ENCODE measurements around the gene ARHGEF28.
A peak's percentile ranks its signal among the peaks of the same experiment; 100 is the strongest.

Gene ARHGEF28

GRCh38 chr5:73844165-73844564, 218.2 kb downstream of the ARHGEF28 start:
- Histone ChIP-seq H2AFZ (ENCODE audit: low read length, unreplicated experiment) (no peak overlapping the region), H3K79me2 (ENCODE audit: control insufficient read depth, insufficient read depth, low read length, unreplicated experiment) (no peaks in the 10 kb centered on the region), H3K4me1 (ENCODE audit: control insufficient read depth, insufficient read depth, low read length, unreplicated experiment) (no peaks in the 10 kb centered on the region), H3K27me3 (ENCODE audit: insufficient read depth, low read length) (no peaks in the 10 kb centered on the region), H3K36me3 (ENCODE audit: insufficient read depth, low read length) (peaks cover 15% of the 10 kb centered on the region), H3K27ac (ENCODE audit: low read depth, low read length) (no peak overlapping the region), H3K4me3 (ENCODE audit: low read depth, low read length) (no peak overlapping the region)

GRCh38 chr5:73851471-73852181, 225.6 kb downstream of the ARHGEF28 start:
- Histone ChIP-seq H3K36me3 (ENCODE audit: insufficient read depth, low read length) (peaks cover 28% of the 10 kb centered on the region), H2AFZ (ENCODE audit: low read length, unreplicated experiment) (no peak overlapping the region), H3K79me2 (ENCODE audit: control insufficient read depth, insufficient read depth, low read length, unreplicated experiment) (no peaks in the 10 kb centered on the region), H3K4me1 (ENCODE audit: control insufficient read depth, insufficient read depth, low read length, unreplicated experiment) (no peaks in the 10 kb centered on the region), H3K27me3 (ENCODE audit: insufficient read depth, low read length) (no peaks in the 10 kb centered on the region), H3K4me3 (ENCODE audit: low read depth, low read length) (no peak overlapping the region), H3K27ac (ENCODE audit: low read depth, low read length) (no peak overlapping the region)

GRCh38 chr5:73853091-73853490, 227.1 kb downstream of the ARHGEF28 start:
- Histone ChIP-seq H2AFZ (ENCODE audit: low read length, unreplicated experiment) (no peak overlapping the region), H3K4me1 (ENCODE audit: control insufficient read depth, insufficient read depth, low read length, unreplicated experiment) (peaks cover 4% of the 10 kb centered on the region), H3K79me2 (ENCODE audit: control insufficient read depth, insufficient read depth, low read length, unreplicated experiment) (no peaks in the 10 kb centered on the region), H3K36me3 (ENCODE audit: insufficient read depth, low read length) (peaks cover 36% of the 10 kb centered on the region), H3K27ac (ENCODE audit: low read depth, low read length) (no peak overlapping the region), H3K27me3 (ENCODE audit: insufficient read depth, low read length) (no peaks in the 10 kb centered on the region), H3K4me3 (ENCODE audit: low read depth, low read length) (no peak overlapping the region)

GRCh38 chr5:73856997-73857396, 231.0 kb downstream of the ARHGEF28 start:
- Histone ChIP-seq H3K27me3 (ENCODE audit: insufficient read depth, low read length) (no peaks in the 10 kb centered on the region), H3K4me3 (ENCODE audit: low read depth, low read length) (no peak overlapping the region), H3K79me2 (ENCODE audit: control insufficient read depth, insufficient read depth, low read length, unreplicated experiment) (no peaks in the 10 kb centered on the region), H3K4me1 (ENCODE audit: control insufficient read depth, insufficient read depth, low read length, unreplicated experiment) (peaks cover 15% of the 10 kb centered on the region), H3K27ac (ENCODE audit: low read depth, low read length) (no peak overlapping the region), H2AFZ (ENCODE audit: low read length, unreplicated experiment) (peak overlapping the region; percentile 33), H3K36me3 (ENCODE audit: insufficient read depth, low read length) (peaks cover 26% of the 10 kb centered on the region)

- H3K36me3 ChIP-seq (ENCODE audit: insufficient read depth, low read length), result peaks cover 26% of the 10 kb centered on the region
- peak overlapping the region; percentile 33 for H2AFZ ChIP-seq (ENCODE audit: low read length, unreplicated experiment)
- H3K27me3 ChIP-seq (ENCODE audit: insufficient read depth, low read length), result no peaks in the 10 kb centered on the region
- no peaks in the 10 kb centered on the region for H3K79me2 ChIP-seq (ENCODE audit: control insufficient read depth, insufficient read depth, low read length, unreplicated experiment)
- no peak overlapping the region for H3K4me3 ChIP-seq (ENCODE audit: low read depth, low read length)
- H3K4me1 ChIP-seq (ENCODE audit: control insufficient read depth, insufficient read depth, low read length, unreplicated experiment), result peaks cover 20% of the 10 kb centered on the region
- no peak overlapping the region for H3K27ac ChIP-seq (ENCODE audit: low read depth, low read length)
Observed at GRCh38 chr5:73857446-73857845, 231.4 kb downstream of the ARHGEF28 start.

- Histone ChIP-seq H3K36me3 (ENCODE audit: insufficient read depth, low read length) (peaks cover 22% of the 10 kb centered on the region), H3K27me3 (ENCODE audit: insufficient read depth, low read length) (no peaks in the 10 kb centered on the region), H3K79me2 (ENCODE audit: control insufficient read depth, insufficient read depth, low read length, unreplicated experiment) (no peaks in the 10 kb centered on the region), H3K4me3 (ENCODE audit: low read depth, low read length) (no peak overlapping the region), H3K27ac (ENCODE audit: low read depth, low read length) (no peak overlapping the region), H3K4me1 (ENCODE audit: control insufficient read depth, insufficient read depth, low read length, unreplicated experiment) (peaks cover 20% of the 10 kb centered on the region), H2AFZ (ENCODE audit: low read length, unreplicated experiment) (no peak overlapping the region)
Observed at GRCh38 chr5:73858054-73858453, 232.1 kb downstream of the ARHGEF28 start.

- Histone ChIP-seq H3K36me3 (ENCODE audit: insufficient read depth, low read length) (peaks cover 21% of the 10 kb centered on the region), H3K4me1 (ENCODE audit: control insufficient read depth, insufficient read depth, low read length, unreplicated experiment) (peaks cover 20% of the 10 kb centered on the region)
Observed at GRCh38 chr5:73858776-73859175, 232.8 kb downstream of the ARHGEF28 start.

GRCh38 chr5:73859696-73860095, 233.7 kb downstream of the ARHGEF28 start:
- peaks cover 17% of the 10 kb centered on the region for H3K36me3 ChIP-seq (ENCODE audit: insufficient read depth, low read length)
- no peaks in the 10 kb centered on the region for H3K79me2 ChIP-seq (ENCODE audit: control insufficient read depth, insufficient read depth, low read length, unreplicated experiment)
- no peak overlapping the region for H2AFZ ChIP-seq (ENCODE audit: low read length, unreplicated experiment)
- no peak overlapping the region for H3K27ac ChIP-seq (ENCODE audit: low read depth, low read length)
- no peak overlapping the region for H3K4me3 ChIP-seq (ENCODE audit: low read depth, low read length)
- H3K27me3 ChIP-seq (ENCODE audit: insufficient read depth, low read length), result no peaks in the 10 kb centered on the region
- H3K4me1 ChIP-seq (ENCODE audit: control insufficient read depth, insufficient read depth, low read length, unreplicated experiment), result peaks cover 20% of the 10 kb centered on the region

More at GRCh38 chr5:73858776-73859175, 232.8 kb downstream of the ARHGEF28 start:
- Histone ChIP-seq H3K79me2 (ENCODE audit: control insufficient read depth, insufficient read depth, low read length, unreplicated experiment) (no peaks in the 10 kb centered on the region), H3K27me3 (ENCODE audit: insufficient read depth, low read length) (no peaks in the 10 kb centered on the region), H3K4me3 (ENCODE audit: low read depth, low read length) (no peak overlapping the region), H2AFZ (ENCODE audit: low read length, unreplicated experiment) (no peak overlapping the region), H3K27ac (ENCODE audit: low read depth, low read length) (no peak overlapping the region)

- H3K27ac ChIP-seq (ENCODE audit: low read depth, low read length), result no peak overlapping the region
- no peaks in the 10 kb centered on the region for H3K27me3 ChIP-seq (ENCODE audit: insufficient read depth, low read length)
- peaks cover 19% of the 10 kb centered on the region for H3K36me3 ChIP-seq (ENCODE audit: insufficient read depth, low read length)
Observed at GRCh38 chr5:73861313-73861988, 235.5 kb downstream of the ARHGEF28 start.

GRCh38 chr5:73862796-73863195, 236.8 kb downstream of the ARHGEF28 start:
- H3K36me3 ChIP-seq (ENCODE audit: insufficient read depth, low read length), result peaks cover 14% of the 10 kb centered on the region
- H2AFZ ChIP-seq (ENCODE audit: low read length, unreplicated experiment), result no peak overlapping the region
- H3K79me2 ChIP-seq (ENCODE audit: control insufficient read depth, insufficient read depth, low read length, unreplicated experiment), result no peaks in the 10 kb centered on the region
- no peaks in the 10 kb centered on the region for H3K27me3 ChIP-seq (ENCODE audit: insufficient read depth, low read length)
- no peak overlapping the region for H3K4me3 ChIP-seq (ENCODE audit: low read depth, low read length)
- H3K27ac ChIP-seq (ENCODE audit: low read depth, low read length), result no peak overlapping the region
- H3K4me1 ChIP-seq (ENCODE audit: control insufficient read depth, insufficient read depth, low read length, unreplicated experiment), result peaks cover 16% of the 10 kb centered on the region

More at GRCh38 chr5:73861313-73861988, 235.5 kb downstream of the ARHGEF28 start:
- H3K79me2 ChIP-seq (ENCODE audit: control insufficient read depth, insufficient read depth, low read length, unreplicated experiment), result no peaks in the 10 kb centered on the region
- no peak overlapping the region for H2AFZ ChIP-seq (ENCODE audit: low read length, unreplicated experiment)
- peaks cover 20% of the 10 kb centered on the region for H3K4me1 ChIP-seq (ENCODE audit: control insufficient read depth, insufficient read depth, low read length, unreplicated experiment)
- H3K4me3 ChIP-seq (ENCODE audit: low read depth, low read length), result no peak overlapping the region

GRCh38 chr5:73863876-73864275, 237.9 kb downstream of the ARHGEF28 start:
- H3K27me3 ChIP-seq (ENCODE audit: insufficient read depth, low read length), result no peaks in the 10 kb centered on the region

More at GRCh38 chr5:73863876-73864275, 237.9 kb downstream of the ARHGEF28 start:
- H3K79me2 ChIP-seq (ENCODE audit: control insufficient read depth, insufficient read depth, low read length, unreplicated experiment), result no peaks in the 10 kb centered on the region
- no peak overlapping the region for H3K4me3 ChIP-seq (ENCODE audit: low read depth, low read length)
- peaks cover 5% of the 10 kb centered on the region; the same call in 1 of the 2 replicates for H3K36me3 ChIP-seq (ENCODE audit: insufficient read depth, low read length)
- H2AFZ ChIP-seq (ENCODE audit: low read length, unreplicated experiment), result no peak overlapping the region
- H3K4me1 ChIP-seq (ENCODE audit: control insufficient read depth, insufficient read depth, low read length, unreplicated experiment), result peaks cover 16% of the 10 kb centered on the region
- H3K27ac ChIP-seq (ENCODE audit: low read depth, low read length), result no peak overlapping the region
